ENCODE results near the gene HSBP1. TPM values are rescaled to one million over a fixed set of nuclear protein-coding genes. Genes with fewer than 3 reads are reported as not detected.

Gene HSBP1
- total RNA-seq (2022) (226 and 235 TPM in 2 replicates), Bru-seq, nascent RNA (percentile 81 among the genes with signal in this experiment), BruChase-seq, experiment 1, labeled RNA remaining after a 2-hour chase (percentile 90 among the genes with signal in this experiment), BruChase-seq, experiment 2, labeled RNA remaining after a 6-hour chase (percentile 97 among the genes with signal in this experiment)
- long read RNA-seq, full-length matches to known transcripts, result 758 of 842 reads
- long read RNA-seq, partial matches to known transcripts, result 3 of 842 reads
- long read RNA-seq, other reads (novel, unspliced or antisense), result 81 of 842 reads

GRCh38 chr16:83807710-83808572 lies at the start of gene HSBP1:
Gene HSBP1 (plus strand): TSS chr16:83807978. CDS start chr16:83808077, 99 bp downstream.
- no TSS peak for BruUV-seq (replicated peaks)
- Mint-ChIP-seq H3K27ac (ENCODE audit: unreplicated experiment) (peak within 1 kb of the TSS; percentile 91), H3K36me3 (ENCODE audit: insufficient read depth, unreplicated experiment) (peaks cover 47% of the 10 kb centered on the region), H3K4me3 (ENCODE audit: unreplicated experiment) (peak within 1 kb of the TSS; percentile 98), H3K27me3 (ENCODE audit: insufficient read depth, unreplicated experiment) (no peaks in the 10 kb centered on the region), H3K4me1 (ENCODE audit: low read depth, unreplicated experiment) (peaks cover 28% of the 10 kb centered on the region), H3K9me3 (ENCODE audit: unreplicated experiment) (peaks cover 5% of the 10 kb centered on the region)
- intact Hi-C loops (cut with micrococcal nuclease; ENCODE audit: unreplicated experiment), result no loop called here
- no peak for TF ChIP-seq CTCF (IDR thresholded peaks at IDR 0.05; ENCODE audit: insufficient read depth in 1 of 2, low read depth in 1 of 2, low read length in 1 of 2, severe bottlenecking in 1 of 2, unreplicated experiment in 1 of 2)
- no peaks in the 10 kb centered on the region for H3K27me3 ChIP-seq (replicated peaks; ENCODE audit: control insufficient read depth, insufficient read depth, low read length)
- H3K4me1 ChIP-seq, result 0 out of 2 replicates have a peak, but pooled peaks cover 3% of the 10 kb centered on the region
- DNase-seq, result peak; percentile 96 to 97
- ChIA-PET CTCF (interaction anchor here (1.0 kb wide), 1 partner anchor 119 kb away, joined by 3 read pairs; no protein-coding TSS in a partner anchor), POLR2A (interaction anchor here (0.6 to 1.4 kb wide), 2 partner anchors 68 to 92 kb away, joined by 3 to 4 read pairs; partner anchors contain the start of gene MLYCD)
- H3K4me3 ChIP-seq (ENCODE audit: low read depth, low read length), result peak within 1 kb of the TSS; percentile 87
- no peaks in the 10 kb centered on the region for H3K36me3 ChIP-seq (ENCODE audit: control insufficient read depth, insufficient read depth, low read length)
- no peaks in the 10 kb centered on the region for H3K9me3 ChIP-seq

- Histone ChIP-seq H3K4me1 (no peaks in the 10 kb centered on the region), H3K27me3 (replicated peaks; ENCODE audit: control insufficient read depth, insufficient read depth, low read length) (no peaks in the 10 kb centered on the region), H3K36me3 (ENCODE audit: control insufficient read depth, insufficient read depth, low read length) (no peaks in the 10 kb centered on the region), H3K9me3 (no peaks in the 10 kb centered on the region; the same call in 1 of the 2 replicates), H3K4me3 (ENCODE audit: low read depth, low read length) (no peak overlapping the region)
- H3K9me3 Mint-ChIP-seq (ENCODE audit: unreplicated experiment), result peaks cover 18% of the 10 kb centered on the region
- ChIA-PET POLR2A (no interaction called here), CTCF (no interaction called here)
- no TSS peak for BruUV-seq (replicated peaks)
- H3K27ac Mint-ChIP-seq (ENCODE audit: unreplicated experiment), result no peak overlapping the region
- no peak overlapping the region for H3K4me3 Mint-ChIP-seq (ENCODE audit: unreplicated experiment)
- peaks cover 13% of the 10 kb centered on the region for H3K27me3 Mint-ChIP-seq (ENCODE audit: insufficient read depth, unreplicated experiment)
- intact Hi-C loops (cut with micrococcal nuclease; ENCODE audit: unreplicated experiment), result no loop called here
- H3K4me1 Mint-ChIP-seq (ENCODE audit: low read depth, unreplicated experiment), result no peaks in the 10 kb centered on the region
- TF ChIP-seq CTCF (IDR thresholded peaks at IDR 0.05; ENCODE audit: insufficient read depth in 1 of 2, low read depth in 1 of 2, low read length in 1 of 2, severe bottlenecking in 1 of 2, unreplicated experiment in 1 of 2), result no peak
- no peaks in the 10 kb centered on the region for H3K36me3 Mint-ChIP-seq (ENCODE audit: insufficient read depth, unreplicated experiment)
- no peak for DNase-seq
Observed at GRCh38 chr16:83762141-83762991, 45.4 kb upstream of the HSBP1 start.

- Histone ChIP-seq H3K36me3 (ENCODE audit: control insufficient read depth, insufficient read depth, low read length) (no peaks in the 10 kb centered on the region), H3K4me1 (no peaks in the 10 kb centered on the region), H3K4me3 (ENCODE audit: low read depth, low read length) (no peak overlapping the region), H3K9me3 (no peaks in the 10 kb centered on the region; the same call in 1 of the 2 replicates), H3K27me3 (replicated peaks; ENCODE audit: control insufficient read depth, insufficient read depth, low read length) (no peaks in the 10 kb centered on the region)
- ChIA-PET CTCF (no interaction called here), POLR2A (no interaction called here)
- H3K9me3 Mint-ChIP-seq (ENCODE audit: unreplicated experiment), result peaks cover 15% of the 10 kb centered on the region
- H3K27me3 Mint-ChIP-seq (ENCODE audit: insufficient read depth, unreplicated experiment), result peaks cover 17% of the 10 kb centered on the region
- no peaks in the 10 kb centered on the region for H3K4me1 Mint-ChIP-seq (ENCODE audit: low read depth, unreplicated experiment)
- intact Hi-C loops (cut with micrococcal nuclease; ENCODE audit: unreplicated experiment), result no loop called here
- H3K36me3 Mint-ChIP-seq (ENCODE audit: insufficient read depth, unreplicated experiment), result no peaks in the 10 kb centered on the region
- no TSS peak for BruUV-seq (replicated peaks)
- no peak for TF ChIP-seq CTCF (IDR thresholded peaks at IDR 0.05; ENCODE audit: insufficient read depth in 1 of 2, low read depth in 1 of 2, low read length in 1 of 2, severe bottlenecking in 1 of 2, unreplicated experiment in 1 of 2)
- no peak overlapping the region for H3K4me3 Mint-ChIP-seq (ENCODE audit: unreplicated experiment)
- DNase-seq, result no peak
- H3K27ac Mint-ChIP-seq (ENCODE audit: unreplicated experiment), result no peak overlapping the region
Observed at GRCh38 chr16:83762992-83763358, 44.8 kb upstream of the HSBP1 start.

Data from Caco-2 (cell line).